Measurements from ENCODE around the gene PAQR4.

The PAQR4 gene

GRCh38 chr16:3008690-3009037 is 39.5 kb downstream of the PAQR4 start:
- Histone ChIP-seq H3K27ac (ENCODE audit: low read depth, low read length, severe bottlenecking) (no peak overlapping the region), H3K4me3 (ENCODE audit: extremely low read depth, insufficient read depth, low read length, poor library complexity, severe bottlenecking) (no peak overlapping the region), H3K4me1 (ENCODE audit: control insufficient read depth, insufficient read depth, low read length, poor library complexity, severe bottlenecking) (peaks cover 39% of the 10 kb centered on the region), H3K9me3 (ENCODE audit: control insufficient read depth, low read length) (no peaks in the 10 kb centered on the region), H3K36me3 (ENCODE audit: control insufficient read depth, insufficient read depth, low read length) (no peaks in the 10 kb centered on the region)
- 51% methylated on average over 4 of the region's 4 CpGs for WGBS, 2 experiments (ENCODE audit: insufficient coverage in 2 of 2)

DNA sequence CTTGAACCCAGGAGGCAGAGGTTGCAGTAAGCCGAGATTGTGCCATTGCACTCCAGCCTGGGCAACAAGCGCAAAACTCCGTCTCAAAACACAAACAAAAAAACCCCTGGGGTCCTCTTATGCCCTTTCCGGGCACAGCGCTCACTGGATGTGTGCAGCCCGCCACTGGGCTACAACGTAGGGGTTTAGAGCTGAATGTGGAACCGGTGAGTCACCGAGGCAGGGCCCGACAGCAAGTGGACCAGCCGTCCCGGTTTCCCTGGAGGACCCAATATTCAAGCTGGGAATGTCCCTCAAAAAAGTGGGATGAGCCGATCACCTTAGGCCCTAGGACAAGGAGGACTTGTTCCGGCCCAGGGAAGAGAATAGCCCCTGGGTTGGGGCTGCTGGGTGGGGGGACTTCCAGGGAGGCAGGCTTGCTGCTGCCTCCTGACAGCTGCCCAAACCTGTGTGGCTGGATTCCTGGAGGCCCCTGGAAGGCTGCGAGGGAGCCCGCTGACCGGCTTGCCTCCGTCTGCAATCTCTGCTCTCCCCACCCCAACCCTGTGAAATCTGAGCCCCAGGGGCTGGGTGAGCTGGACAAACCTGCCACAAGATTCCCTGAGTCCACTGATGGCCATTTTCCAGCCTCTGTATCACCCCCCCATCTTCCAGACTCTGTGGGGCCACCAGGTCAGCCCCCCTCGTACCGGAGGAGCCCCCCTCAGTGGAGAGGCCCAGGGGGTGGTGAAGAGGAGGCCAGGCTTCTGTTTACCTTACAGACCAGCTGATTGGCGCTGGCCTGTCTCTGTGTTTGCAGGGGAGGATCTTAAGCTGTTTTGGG is 40.6 kb downstream of the PAQR4 start:
- peak overlapping the region; percentile 23 for H3K27ac ChIP-seq (ENCODE audit: low read depth, low read length, severe bottlenecking)
- 34 to 38% methylated on average over 14 to 18 of the region's 21 CpGs for WGBS, 2 experiments (ENCODE audit: insufficient coverage in 2 of 2)
- H3K9me3 ChIP-seq (ENCODE audit: control insufficient read depth, low read length) = no peaks in the 10 kb centered on the region
- H3K36me3 ChIP-seq (ENCODE audit: control insufficient read depth, insufficient read depth, low read length) = no peaks in the 10 kb centered on the region
- H3K4me1 ChIP-seq (ENCODE audit: control insufficient read depth, insufficient read depth, low read length, poor library complexity, severe bottlenecking) = peaks cover 41% of the 10 kb centered on the region
- no peak overlapping the region for H3K4me3 ChIP-seq (ENCODE audit: extremely low read depth, insufficient read depth, low read length, poor library complexity, severe bottlenecking)

DNA sequence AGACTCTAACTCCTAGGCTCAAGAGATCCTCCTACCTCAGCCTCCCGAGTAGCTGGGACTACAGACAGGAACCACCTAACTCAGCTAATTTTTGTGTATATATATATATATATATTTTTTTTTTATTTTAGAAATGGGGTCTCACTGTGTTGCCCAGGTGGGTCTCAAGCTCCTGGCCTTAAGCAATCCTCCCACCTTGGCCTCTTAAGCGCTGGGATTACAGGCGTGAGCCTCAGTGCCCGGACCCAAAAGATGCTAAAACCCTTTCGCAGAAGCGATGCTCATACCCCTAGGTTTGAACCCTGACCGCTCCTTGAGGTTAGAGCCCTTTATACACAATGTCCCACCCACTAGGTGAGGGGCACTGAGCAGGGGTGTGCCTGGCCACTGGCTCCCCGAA is 41.4 kb downstream of the PAQR4 start:
- peaks cover 41% of the 10 kb centered on the region for H3K4me1 ChIP-seq (ENCODE audit: control insufficient read depth, insufficient read depth, low read length, poor library complexity, severe bottlenecking)
- no peaks in the 10 kb centered on the region for H3K9me3 ChIP-seq (ENCODE audit: control insufficient read depth, low read length)
- WGBS, 2 experiments (ENCODE audit: insufficient coverage in 2 of 2) = 98 to 100% methylated on average over 4 to 6 of the region's 8 CpGs
- no peaks in the 10 kb centered on the region for H3K36me3 ChIP-seq (ENCODE audit: control insufficient read depth, insufficient read depth, low read length)
- H3K27ac ChIP-seq (ENCODE audit: low read depth, low read length, severe bottlenecking) = no peak overlapping the region
- H3K4me3 ChIP-seq (ENCODE audit: extremely low read depth, insufficient read depth, low read length, poor library complexity, severe bottlenecking) = no peak overlapping the region

- WGBS, 2 experiments (ENCODE audit: insufficient coverage in 2 of 2) = 27 to 37% methylated on average over 12 to 15 of the region's 19 CpGs
- H3K4me3 ChIP-seq (ENCODE audit: extremely low read depth, insufficient read depth, low read length, poor library complexity, severe bottlenecking) = no peak overlapping the region
These were observed 43.1 kb downstream of the PAQR4 start for GRCh38 chr16:3012246-3012645.

DNA sequence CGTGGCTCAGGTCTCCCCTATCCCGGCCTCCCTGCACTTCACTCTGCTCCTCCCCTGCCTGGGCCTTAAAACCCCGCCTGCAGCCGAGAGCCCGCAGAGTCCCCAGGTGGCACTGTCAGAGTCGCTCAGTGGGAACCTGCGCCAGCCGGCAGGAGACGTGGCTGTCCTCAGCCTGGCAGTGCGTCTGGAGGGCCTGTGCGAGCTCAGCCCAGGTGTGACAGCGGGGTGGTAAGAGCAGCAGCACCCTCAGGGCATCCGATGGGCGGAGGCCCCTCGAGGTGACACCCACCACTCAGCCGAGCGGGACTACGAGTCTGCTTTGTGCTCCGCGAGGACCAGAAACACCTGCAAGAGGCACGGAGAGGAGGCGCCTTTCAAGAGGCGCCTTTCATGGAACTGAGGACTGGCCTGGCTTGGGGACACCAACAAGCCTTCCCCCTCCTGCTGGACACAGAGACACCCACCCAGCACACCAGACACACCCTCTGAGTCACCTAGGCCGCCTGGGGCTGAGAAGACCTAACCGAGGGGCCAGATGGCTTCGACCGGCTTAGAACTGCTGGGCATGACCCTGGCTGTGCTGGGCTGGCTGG is 43.8 kb downstream of the PAQR4 start, which contains the start of gene CLDN9:
Gene CLDN9, plus strand, starts transcription at position 96 of the 593 bp plus-strand sequence. Its CDS starts 440 bp downstream, at position 536.
- Histone ChIP-seq H3K36me3 (ENCODE audit: control insufficient read depth, insufficient read depth, low read length) (no peaks in the 10 kb centered on the region), H3K4me3 (ENCODE audit: extremely low read depth, insufficient read depth, low read length, poor library complexity, severe bottlenecking) (no peak within 1 kb of the TSS), H3K4me1 (ENCODE audit: control insufficient read depth, insufficient read depth, low read length, poor library complexity, severe bottlenecking) (peaks cover 31% of the 10 kb centered on the region), H3K9me3 (ENCODE audit: control insufficient read depth, low read length) (no peaks in the 10 kb centered on the region), H3K27ac (ENCODE audit: low read depth, low read length, severe bottlenecking) (no peak within 1 kb of the TSS)
- 35 to 40% methylated on average over 25 to 26 of the region's 27 CpGs for WGBS, 2 experiments (ENCODE audit: insufficient coverage in 2 of 2)

More at GRCh38 chr16:3012246-3012645, 43.1 kb downstream of the PAQR4 start:
- Histone ChIP-seq H3K4me1 (ENCODE audit: control insufficient read depth, insufficient read depth, low read length, poor library complexity, severe bottlenecking) (peaks cover 37% of the 10 kb centered on the region), H3K27ac (ENCODE audit: low read depth, low read length, severe bottlenecking) (no peak overlapping the region), H3K9me3 (ENCODE audit: control insufficient read depth, low read length) (no peaks in the 10 kb centered on the region), H3K36me3 (ENCODE audit: control insufficient read depth, insufficient read depth, low read length) (no peaks in the 10 kb centered on the region)

- 85 to 86% methylated on average over 27 of the region's 27 CpGs for WGBS, 2 experiments (ENCODE audit: insufficient coverage in 2 of 2)
- Histone ChIP-seq H3K4me1 (ENCODE audit: control insufficient read depth, insufficient read depth, low read length, poor library complexity, severe bottlenecking) (peaks cover 25% of the 10 kb centered on the region), H3K4me3 (ENCODE audit: extremely low read depth, insufficient read depth, low read length, poor library complexity, severe bottlenecking) (no peak overlapping the region), H3K27ac (ENCODE audit: low read depth, low read length, severe bottlenecking) (no peak overlapping the region), H3K9me3 (ENCODE audit: control insufficient read depth, low read length) (no peaks in the 10 kb centered on the region), H3K36me3 (ENCODE audit: control insufficient read depth, insufficient read depth, low read length) (no peaks in the 10 kb centered on the region)
These were observed 44.4 kb downstream of the PAQR4 start for GRCh38 chr16:3013491-3013951.

DNA sequence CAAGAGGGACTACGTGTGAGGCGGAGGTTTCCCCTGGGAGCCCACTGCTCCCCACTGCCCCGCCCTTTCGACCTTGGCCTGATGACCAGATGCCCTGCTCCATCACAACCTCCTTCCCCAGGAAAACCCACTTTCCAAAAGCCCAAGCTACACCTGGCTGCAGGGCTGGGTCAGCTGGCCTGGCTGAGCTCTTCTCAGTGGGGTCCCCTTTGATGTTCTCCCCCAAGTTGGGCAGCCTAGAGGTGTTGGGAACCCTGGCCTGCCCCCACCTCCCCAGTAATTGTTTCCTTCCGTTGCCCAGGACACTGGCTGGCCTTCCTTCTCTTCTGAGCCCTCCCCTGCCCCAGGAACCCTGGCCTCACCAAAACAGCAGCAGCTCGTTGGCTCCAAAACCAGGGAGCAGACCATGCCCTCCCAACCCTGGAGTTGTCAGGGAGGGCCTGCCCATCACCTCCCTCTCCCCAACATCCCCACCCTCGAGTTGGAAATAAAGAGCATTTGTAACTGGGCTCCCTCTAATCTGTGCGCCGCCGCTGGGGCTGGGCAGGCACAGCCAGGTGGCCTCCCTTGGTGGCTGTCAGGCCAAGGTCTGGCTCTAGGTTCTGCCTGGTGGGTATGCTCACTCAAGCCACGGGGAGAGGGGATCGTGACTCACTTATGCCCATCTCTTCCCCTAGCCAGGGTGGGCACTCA is 45.0 kb downstream of the PAQR4 start:
- Histone ChIP-seq H3K27ac (ENCODE audit: low read depth, low read length, severe bottlenecking) (no peak overlapping the region), H3K4me1 (ENCODE audit: control insufficient read depth, insufficient read depth, low read length, poor library complexity, severe bottlenecking) (peaks cover 20% of the 10 kb centered on the region), H3K36me3 (ENCODE audit: control insufficient read depth, insufficient read depth, low read length) (no peaks in the 10 kb centered on the region), H3K9me3 (ENCODE audit: control insufficient read depth, low read length) (no peaks in the 10 kb centered on the region), H3K4me3 (ENCODE audit: extremely low read depth, insufficient read depth, low read length, poor library complexity, severe bottlenecking) (no peak overlapping the region)
- 82 to 92% methylated on average over 8 of the region's 12 CpGs for WGBS, 2 experiments (ENCODE audit: insufficient coverage in 2 of 2)

GRCh38 chr16:3014971-3015370 is 45.8 kb downstream of the PAQR4 start:
- H3K4me3 ChIP-seq (ENCODE audit: extremely low read depth, insufficient read depth, low read length, poor library complexity, severe bottlenecking) = no peak overlapping the region
- 91 to 92% methylated on average over 5 to 6 of the region's 6 CpGs for WGBS, 2 experiments (ENCODE audit: insufficient coverage in 2 of 2)
- H3K9me3 ChIP-seq (ENCODE audit: control insufficient read depth, low read length) = no peaks in the 10 kb centered on the region
- H3K36me3 ChIP-seq (ENCODE audit: control insufficient read depth, insufficient read depth, low read length) = no peaks in the 10 kb centered on the region
- H3K4me1 ChIP-seq (ENCODE audit: control insufficient read depth, insufficient read depth, low read length, poor library complexity, severe bottlenecking) = peaks cover 19% of the 10 kb centered on the region
- no peak overlapping the region for H3K27ac ChIP-seq (ENCODE audit: low read depth, low read length, severe bottlenecking)

- H3K27ac ChIP-seq (ENCODE audit: low read depth, low read length, severe bottlenecking) = no peak overlapping the region
These were observed 46.8 kb downstream of the PAQR4 start for GRCh38 chr16:3015865-3016521.

DNA sequence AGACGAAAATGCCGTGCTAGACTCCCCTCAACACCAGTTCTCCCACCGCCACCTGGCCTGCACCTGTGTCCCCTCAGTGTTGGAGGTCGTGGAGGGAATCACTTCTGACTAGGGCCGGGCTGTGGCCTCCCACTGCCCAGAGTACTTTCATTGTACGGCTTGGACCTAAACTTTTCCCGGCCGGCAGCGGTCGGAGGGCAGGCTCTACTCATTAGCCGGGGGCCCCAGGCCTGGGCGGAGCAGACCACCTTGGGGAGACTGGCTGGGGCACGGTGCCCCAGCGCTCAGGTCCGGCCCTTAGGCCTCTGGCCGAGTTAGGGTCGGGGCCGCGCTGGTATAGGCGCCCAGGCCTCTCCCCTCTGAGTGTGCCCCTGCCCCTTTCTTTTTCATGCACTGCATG is 48.2 kb downstream of the PAQR4 start:
- Histone ChIP-seq H3K36me3 (ENCODE audit: control insufficient read depth, insufficient read depth, low read length) (peaks cover 8% of the 10 kb centered on the region), H3K9me3 (ENCODE audit: control insufficient read depth, low read length) (no peaks in the 10 kb centered on the region), H3K4me3 (ENCODE audit: extremely low read depth, insufficient read depth, low read length, poor library complexity, severe bottlenecking) (peak overlapping the region; percentile 59), H3K4me1 (ENCODE audit: control insufficient read depth, insufficient read depth, low read length, poor library complexity, severe bottlenecking) (peaks cover 13% of the 10 kb centered on the region), H3K27ac (ENCODE audit: low read depth, low read length, severe bottlenecking) (no peak overlapping the region)
- 11 to 14% methylated on average over 17 to 19 of the region's 20 CpGs for WGBS, 2 experiments (ENCODE audit: insufficient coverage in 2 of 2)

More at GRCh38 chr16:3015865-3016521, 46.8 kb downstream of the PAQR4 start:
- 87% methylated on average over 11 to 13 of the region's 13 CpGs for WGBS, 2 experiments (ENCODE audit: insufficient coverage in 2 of 2)
- H3K4me3 ChIP-seq (ENCODE audit: extremely low read depth, insufficient read depth, low read length, poor library complexity, severe bottlenecking) = no peak overlapping the region
- H3K36me3 ChIP-seq (ENCODE audit: control insufficient read depth, insufficient read depth, low read length) = no peaks in the 10 kb centered on the region
- H3K4me1 ChIP-seq (ENCODE audit: control insufficient read depth, insufficient read depth, low read length, poor library complexity, severe bottlenecking) = peaks cover 18% of the 10 kb centered on the region
- H3K9me3 ChIP-seq (ENCODE audit: control insufficient read depth, low read length) = no peaks in the 10 kb centered on the region
